NCI-H524 (cell line): Measurements from ENCODE around the gene DYNLT4.

ENCODE experiments used
- DNase-seq, 2 experiments: peaks; one replicate each; lab custom pipeline; 2025; lab: John Stamatoyannopoulos, UW

DYNLT4 gene

DNA sequence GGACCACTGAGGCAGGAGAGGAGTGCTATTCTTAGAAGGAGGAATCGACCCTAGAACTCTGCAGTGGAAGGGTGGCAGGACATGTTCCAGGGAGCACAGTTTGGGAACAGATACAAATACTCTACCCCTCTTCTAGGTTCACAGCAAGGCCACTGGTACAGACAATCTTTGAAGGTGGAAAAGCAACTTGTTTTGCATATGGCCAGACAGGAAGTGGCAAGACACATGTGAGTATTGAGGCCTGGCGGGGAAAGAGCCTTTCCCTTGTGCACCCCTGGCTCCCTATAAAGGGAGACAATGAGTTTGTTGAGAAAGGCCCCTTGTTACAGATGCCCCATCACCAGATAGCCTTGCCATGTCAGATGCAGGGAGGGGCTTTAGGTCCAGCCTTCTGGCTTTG, 49.7 kb downstream of the DYNLT4 start:
- DNase-seq = no peak
